Metanephros (tissue), 2 donors: Measurements from ENCODE around the gene NEO1. TPM values are rescaled to one million over a fixed set of nuclear protein-coding genes. Genes with fewer than 3 reads are reported as not detected.

Source experiments
- small RNA-seq: library from RNA; depleted of rRNA; stranded (forward); fragments of <200 nt; gene quantifications from one replicate; pipeline ENCODE3, GENCODE V24; 2014; ENCODE audit warnings: low replicate concordance
- total RNA-seq: library from RNA; depleted of rRNA; stranded (reverse); fragments of >200 nt; gene quantifications from one replicate; pipeline ENCODE4 v1.2.3, GENCODE V29; 2014

The NEO1 gene, protein sequence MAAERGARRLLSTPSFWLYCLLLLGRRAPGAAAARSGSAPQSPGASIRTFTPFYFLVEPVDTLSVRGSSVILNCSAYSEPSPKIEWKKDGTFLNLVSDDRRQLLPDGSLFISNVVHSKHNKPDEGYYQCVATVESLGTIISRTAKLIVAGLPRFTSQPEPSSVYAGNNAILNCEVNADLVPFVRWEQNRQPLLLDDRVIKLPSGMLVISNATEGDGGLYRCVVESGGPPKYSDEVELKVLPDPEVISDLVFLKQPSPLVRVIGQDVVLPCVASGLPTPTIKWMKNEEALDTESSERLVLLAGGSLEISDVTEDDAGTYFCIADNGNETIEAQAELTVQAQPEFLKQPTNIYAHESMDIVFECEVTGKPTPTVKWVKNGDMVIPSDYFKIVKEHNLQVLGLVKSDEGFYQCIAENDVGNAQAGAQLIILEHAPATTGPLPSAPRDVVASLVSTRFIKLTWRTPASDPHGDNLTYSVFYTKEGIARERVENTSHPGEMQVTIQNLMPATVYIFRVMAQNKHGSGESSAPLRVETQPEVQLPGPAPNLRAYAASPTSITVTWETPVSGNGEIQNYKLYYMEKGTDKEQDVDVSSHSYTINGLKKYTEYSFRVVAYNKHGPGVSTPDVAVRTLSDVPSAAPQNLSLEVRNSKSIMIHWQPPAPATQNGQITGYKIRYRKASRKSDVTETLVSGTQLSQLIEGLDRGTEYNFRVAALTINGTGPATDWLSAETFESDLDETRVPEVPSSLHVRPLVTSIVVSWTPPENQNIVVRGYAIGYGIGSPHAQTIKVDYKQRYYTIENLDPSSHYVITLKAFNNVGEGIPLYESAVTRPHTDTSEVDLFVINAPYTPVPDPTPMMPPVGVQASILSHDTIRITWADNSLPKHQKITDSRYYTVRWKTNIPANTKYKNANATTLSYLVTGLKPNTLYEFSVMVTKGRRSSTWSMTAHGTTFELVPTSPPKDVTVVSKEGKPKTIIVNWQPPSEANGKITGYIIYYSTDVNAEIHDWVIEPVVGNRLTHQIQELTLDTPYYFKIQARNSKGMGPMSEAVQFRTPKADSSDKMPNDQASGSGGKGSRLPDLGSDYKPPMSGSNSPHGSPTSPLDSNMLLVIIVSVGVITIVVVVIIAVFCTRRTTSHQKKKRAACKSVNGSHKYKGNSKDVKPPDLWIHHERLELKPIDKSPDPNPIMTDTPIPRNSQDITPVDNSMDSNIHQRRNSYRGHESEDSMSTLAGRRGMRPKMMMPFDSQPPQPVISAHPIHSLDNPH (N-terminal part only)
- 63.4 TPM for total RNA-seq

GRCh38 chr15:73051807-73052652, at the start of gene NEO1:
NEO1 (plus strand) TSS chr15:73052463; CDS start chr15:73052676, 213 bp downstream.

Small RNA genes within 50 kb of the gene (small RNA-seq; reads per million reads assigned to genes)
- gene FKBP1AP2: not detected
